Sigmoid colon (tissue), 7 donors: ENCODE measurements around the gene PLEKHG3. TPM values are rescaled to one million over a fixed set of nuclear protein-coding genes. Genes with fewer than 3 reads are reported as not detected.

ENCODE experiments used
- DNase-seq: peaks from one replicate; pipeline ENCODE4 v3.0.0-alpha.2; 2019
- H3K27ac ChIP-seq, 4 donors: fragments of 200-600 bp; sonication (generic); one replicate each; pipeline ENCODE4 v1.5.1; 2016 to 2019; ENCODE audit warnings: mild to moderate bottlenecking in 1 of 4
- H3K27me3 ChIP-seq, 3 donors: fragments of 200-600 bp; sonication (generic); one replicate each; pipeline ENCODE4 v1.5.1; 2019; ENCODE audit warnings: mild to moderate bottlenecking in 1 of 3
- H3K36me3 ChIP-seq, 4 donors: fragments of 200-600 bp; sonication (generic); one replicate each; pipeline ENCODE4 v1.5.1; 2016 to 2019
- H3K4me1 ChIP-seq, 4 donors: fragments of 200-600 bp; sonication (generic); one replicate each; pipeline ENCODE4 v1.5.1; 2017 to 2019
- H3K4me3 ChIP-seq, 4 donors: fragments of 200-600 bp; sonication (generic); one replicate each; pipeline ENCODE4 v1.5.1; 2017 to 2019; ENCODE audit warnings: mild to moderate bottlenecking in 2 of 4, moderate library complexity in 1 of 4
- H3K9me3 ChIP-seq, 4 donors: fragments of 200-600 bp in 3 of 4; sonication (generic) in 3 of 4; one replicate each; pipeline versions ENCODE4 v1.5.1 to v1.6.1; 2013 to 2019
- CTCF ChIP-seq, 4 experiments: fragments of 450-650 bp in 3 of 4; fragments of 200-600 bp in 1 of 4; IDR thresholded peaks; one replicate each; pipeline ENCODE4 v1.5.1; 2016 to 2019; ENCODE audit warnings: antibody characterized with exemption in 4 of 4, mild to moderate bottlenecking in 3 of 4, moderate library complexity in 2 of 4
- EP300 ChIP-seq, 4 donors: sonication (generic); formaldehyde crosslinking; IDR thresholded peaks; one replicate each; pipeline ENCODE4 v1.6.1; 2017; ENCODE audit warnings: antibody characterized with exemption in 4 of 4
- POLR2A ChIP-seq, 2 donors: fragments of 450-650 bp; IDR thresholded peaks; one replicate each; pipeline ENCODE4 v1.6.1; 2016; ENCODE audit warnings: antibody characterized with exemption in 2 of 2, mild to moderate bottlenecking in 2 of 2, moderate library complexity in 2 of 2
- POLR2AphosphoS5 ChIP-seq, 4 donors: sonication (generic); formaldehyde crosslinking; IDR thresholded peaks; one replicate each; pipeline ENCODE4 v1.6.1; 2017; ENCODE audit warnings: antibody characterized with exemption in 4 of 4
- WGBS, 2 donors: extraction: QIAGEN DNeasy Blood & Tissue Kit; methylation state at CpG; one replicate each; pipeline ENCODE4 v1.1.7; 2013; 5-methylcytosine and 5-hydroxymethylcytosine counted together
- intact Hi-C: fragments of 100-400 bp; cut with DNase I; formaldehyde crosslinking; loops from one replicate; pipeline ENCODE4 v1.15.1; 2023
- polyA plus RNA-seq, 3 donors: library from polyadenylated mRNA; stranded (reverse); fragments of 200-250 nt; gene quantifications; one replicate each; pipeline ENCODE4 v1.2.3, GENCODE V29; 2013
- total RNA-seq, 4 donors: library from RNA; depleted of rRNA; stranded (reverse); fragments of >200 nt; gene quantifications; one replicate each; pipeline ENCODE4 v1.1.0, GENCODE V29; 2016
- donor health status: healthy with polysubstance abuse.
- donor health status: Bipolar disorder and iron deficiency.
- donor health status: healthy.

The PLEKHG3 gene
- total and polyA plus RNA-seq, 7 donors, result 16.9 to 67.9 (median 34.4) TPM

- peaks cover 0 to 37% (median 35%) of the 10 kb centered on the region in 4 donors for H3K4me1 ChIP-seq
- no peak for TF ChIP-seq POLR2A (IDR thresholded peaks at IDR 0.05)
- TF ChIP-seq CTCF (IDR thresholded peaks at IDR 0.05), result no peak
- TF ChIP-seq EP300 (IDR thresholded peaks at IDR 0.05), result no peak
- no peak for TF ChIP-seq POLR2AphosphoS5 (IDR thresholded peaks at IDR 0.05)
- 82 to 87% methylated on average over 1 of the region's 1 CpG for WGBS, 2 donors
- peak; percentile 1 for DNase-seq
- H3K27ac ChIP-seq, result no peak overlapping the region
- intact Hi-C loops, result no loop called here
- no peaks in the 10 kb centered on the region for H3K27me3 ChIP-seq
- H3K9me3 ChIP-seq, result no peaks in the 10 kb centered on the region
- H3K36me3 ChIP-seq, result no peaks in the 10 kb centered on the region
- H3K4me3 ChIP-seq, result no peak overlapping the region
Observed at GRCh38 chr14:64701660-64702059, 2.6 kb upstream of the PLEKHG3 start.

GRCh38 chr14:64702493-64703394 lies 1.5 kb upstream of the PLEKHG3 start:
- Histone ChIP-seq H3K27me3 (no peaks in the 10 kb centered on the region), H3K36me3 (no peaks in the 10 kb centered on the region), H3K9me3 (no peaks in the 10 kb centered on the region), H3K4me1 (peaks cover 0 to 39% (median 35%) of the 10 kb centered on the region in 4 donors), H3K4me3 (peak overlapping the region in 1 of 4 donors; percentile 90), H3K27ac (peak overlapping the region in 3 of 4 donors; percentile 92 to 95 (median 93))
- peak; percentile 64 for DNase-seq
- intact Hi-C loops, result no loop called here
- WGBS, 2 donors, result 30 to 45% methylated on average over 25 of the region's 25 CpGs
- TF ChIP-seq EP300 (IDR thresholded peaks at IDR 0.05) (no peak), POLR2AphosphoS5 (IDR thresholded peaks at IDR 0.05) (no peak), POLR2A (IDR thresholded peaks at IDR 0.05) (peak in 1 of 2 donors; percentile 53), CTCF (IDR thresholded peaks at IDR 0.05) (no peak)

- DNase-seq, result peak; percentile 60
- Histone ChIP-seq H3K27ac (peak overlapping the region; percentile 86 to 95 (median 92)), H3K36me3 (no peaks in the 10 kb centered on the region), H3K27me3 (no peaks in the 10 kb centered on the region), H3K4me3 (peak overlapping the region; percentile 80 to 90 (median 82)), H3K9me3 (no peaks in the 10 kb centered on the region), H3K4me1 (peaks cover 0 to 46% (median 43%) of the 10 kb centered on the region in 4 donors)
- intact Hi-C loops, result no loop called here
- WGBS, 2 donors, result 4 to 10% methylated on average over 26 of the region's 26 CpGs
- TF ChIP-seq EP300 (IDR thresholded peaks at IDR 0.05), result no peak
- TF ChIP-seq POLR2AphosphoS5 (IDR thresholded peaks at IDR 0.05), result no peak
- TF ChIP-seq CTCF (IDR thresholded peaks at IDR 0.05), result no peak
- no peak for TF ChIP-seq POLR2A (IDR thresholded peaks at IDR 0.05)
Observed at GRCh38 chr14:64703395-64704142, 655 bp upstream of the PLEKHG3 start.

GRCh38 chr14:64704743-64705380 lies 638 bp downstream of the PLEKHG3 start:
- Histone ChIP-seq H3K9me3 (no peaks in the 10 kb centered on the region), H3K4me3 (peak overlapping the region; percentile 80 to 90 (median 82)), H3K4me1 (peaks cover 0 to 58% (median 56%) of the 10 kb centered on the region in 4 donors), H3K27ac (peak overlapping the region; percentile 86 to 95 (median 92)), H3K27me3 (no peaks in the 10 kb centered on the region), H3K36me3 (no peaks in the 10 kb centered on the region)
- intact Hi-C loops, result loop anchor here (5.0 kb wide), 1 partner anchor 203 kb away; the partner anchor contains the start of genes ZBTB1 and ZBTB25
- no peak for TF ChIP-seq CTCF (IDR thresholded peaks at IDR 0.05)
- TF ChIP-seq POLR2AphosphoS5 (IDR thresholded peaks at IDR 0.05), result no peak
- TF ChIP-seq POLR2A (IDR thresholded peaks at IDR 0.05), result no peak
- TF ChIP-seq EP300 (IDR thresholded peaks at IDR 0.05), result no peak
- DNase-seq, result peak; percentile 72
- 1 to 2% methylated on average over 51 of the region's 51 CpGs for WGBS, 2 donors
